Activated CD4-positive, CD25-positive, alpha-beta regulatory T cell treated with anti-CD3 and anti-CD28 coated beads, Interleukin-2, amount 50 U/mL, for 72 hours (primary cell): ENCODE results near the gene MKX.
A peak's percentile ranks its signal among the peaks of the same experiment; 100 is the strongest.

ENCODE experiments used
- DNase-seq: peaks from one replicate; pipeline ENCODE4 v3.0.0; 2021

MKX gene

GRCh38 chr10:27741173-27742091 lies 4.2 kb downstream of the MKX start:
- peak; percentile 31 for DNase-seq

- DNase-seq, result no peak
Observed at GRCh38 chr10:27736396-27736795, 9.2 kb downstream of the MKX start.

GRCh38 chr10:27730041-27730440 lies 15.6 kb downstream of the MKX start:
- no peak for DNase-seq

- DNase-seq, result no peak
Observed at GRCh38 chr10:27728338-27728737, 17.3 kb downstream of the MKX start.

- DNase-seq, result no peak
Observed at GRCh38 chr10:27724287-27724686, 21.3 kb downstream of the MKX start.

- no peak for DNase-seq
Observed at GRCh38 chr10:27723436-27723835, 22.2 kb downstream of the MKX start.

- DNase-seq, result no peak
Observed at GRCh38 chr10:27720529-27720928, 25.1 kb downstream of the MKX start.

GRCh38 chr10:27719052-27719451 lies 26.6 kb downstream of the MKX start:
- no peak for DNase-seq

- no peak for DNase-seq
Observed at GRCh38 chr10:27717861-27718260, 27.8 kb downstream of the MKX start.

GRCh38 chr10:27717224-27717623 lies 28.4 kb downstream of the MKX start:
- DNase-seq, result no peak

GRCh38 chr10:27716521-27716920 lies 29.1 kb downstream of the MKX start:
- DNase-seq, result no peak

- DNase-seq, result no peak
Observed at GRCh38 chr10:27715505-27715904, 30.1 kb downstream of the MKX start.

GRCh38 chr10:27714349-27714748 lies 31.3 kb downstream of the MKX start:
- DNase-seq, result no peak

- no peak for DNase-seq
Observed at GRCh38 chr10:27713941-27714340, 31.7 kb downstream of the MKX start.

GRCh38 chr10:27710014-27710413 lies 35.6 kb downstream of the MKX start:
- DNase-seq, result no peak

- no peak for DNase-seq
Observed at GRCh38 chr10:27709304-27709703, 36.3 kb downstream of the MKX start.

GRCh38 chr10:27701938-27702537 lies 43.6 kb downstream of the MKX start:
- DNase-seq, result no peak

GRCh38 chr10:27699776-27700175 lies 45.8 kb downstream of the MKX start:
- no peak for DNase-seq

- no peak for DNase-seq
Observed at GRCh38 chr10:27698961-27699360, 46.7 kb downstream of the MKX start.

GRCh38 chr10:27696466-27696865 lies 49.2 kb downstream of the MKX start:
- DNase-seq, result no peak

- DNase-seq, result no peak
Observed at GRCh38 chr10:27695706-27696105, 49.9 kb downstream of the MKX start.

- no peak for DNase-seq
Observed at GRCh38 chr10:27695088-27695487, 50.5 kb downstream of the MKX start.

- DNase-seq, result no peak
Observed at GRCh38 chr10:27692663-27693062, 53.0 kb downstream of the MKX start.

- DNase-seq, result no peak
Observed at GRCh38 chr10:27688991-27689390, 56.6 kb downstream of the MKX start.

- DNase-seq, result no peak
Observed at GRCh38 chr10:27688276-27688675, 57.3 kb downstream of the MKX start.
